Stimulated activated CD4-positive, alpha-beta T cell treated with anti-CD3 and anti-CD28 coated beads, Interleukin-4, amount 100 ng/mL, for 24 hours (primary cell): ENCODE data around the gene ICAM4.
A peak's percentile ranks its signal among the peaks of the same experiment; 100 is the strongest.
"Not testable (repeated sequence)": the region's sequence is repeated elsewhere in the genome, so short reads cannot be mapped to it uniquely, and the experiment has no call there.

Source experiments
- DNase-seq: peaks from one replicate; pipeline ENCODE4 v3.0.0-alpha.2; 2020

The ICAM4 gene

DNA sequence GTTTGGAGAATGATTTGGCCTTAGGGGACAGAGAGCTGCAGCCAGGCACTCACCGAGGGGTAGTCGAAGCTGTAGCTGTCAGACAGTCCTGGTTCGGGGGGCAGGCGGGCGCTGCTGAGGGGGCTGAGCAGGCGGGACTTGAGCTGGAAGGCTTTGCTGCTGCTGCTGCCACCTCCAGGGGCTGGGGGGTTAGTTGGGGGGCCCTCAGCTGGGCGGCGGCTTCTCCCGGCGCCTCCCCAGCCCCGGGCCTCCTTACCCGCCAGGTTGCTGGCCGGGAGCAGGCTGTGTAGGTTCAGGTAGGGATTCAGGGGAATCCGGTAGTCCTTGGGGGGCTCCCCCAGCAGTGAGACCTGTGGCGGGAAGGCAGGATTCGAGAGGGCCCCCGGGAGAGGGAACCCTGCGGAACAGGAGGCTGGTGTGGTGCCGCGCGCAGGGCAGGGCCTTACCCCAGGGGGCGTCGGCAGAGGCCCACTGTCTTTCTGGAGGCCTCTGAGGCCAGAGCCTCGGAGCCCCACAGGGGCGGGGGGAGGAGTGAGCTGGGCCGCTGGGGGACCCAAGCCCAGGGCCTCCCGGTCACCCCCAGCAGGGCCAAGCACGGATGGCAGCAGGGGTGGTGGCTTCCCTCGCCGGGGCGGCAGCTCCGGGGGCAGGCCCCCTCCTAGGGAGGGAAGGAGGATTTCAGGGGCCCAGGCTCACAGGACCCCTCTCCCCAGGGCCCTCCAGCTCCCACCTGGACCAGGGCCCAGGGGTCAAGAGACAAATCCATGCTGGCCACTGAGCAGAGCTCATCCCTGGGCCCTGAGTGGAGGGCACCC is 34.1 kb downstream of the ICAM4 start:
- no peak for DNase-seq

DNA sequence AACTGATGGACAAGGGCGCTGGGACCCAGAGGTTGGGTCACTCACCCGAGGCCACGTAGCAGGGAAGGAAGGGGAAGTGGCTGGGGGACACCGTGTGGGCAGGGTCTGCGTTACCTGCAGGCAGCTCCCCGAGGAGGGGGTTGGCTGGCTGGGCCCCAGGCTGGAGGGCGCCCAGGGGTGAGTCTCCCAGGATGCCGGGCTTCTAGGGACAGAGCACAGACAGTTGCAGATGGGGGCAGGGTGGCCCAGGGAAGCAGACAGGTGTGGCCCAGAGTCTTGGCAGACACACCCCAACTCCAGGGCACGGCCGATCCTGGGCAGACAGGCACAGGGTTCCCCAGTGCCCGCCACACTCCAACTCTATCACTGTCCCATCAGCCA is 34.7 kb downstream of the ICAM4 start:
- no peak for DNase-seq

GRCh38 chr19:10321874-10322835 is 35.4 kb downstream of the ICAM4 start:
- no peak for DNase-seq

- no peak for DNase-seq
Measured at GRCh38 chr19:10325732-10326131, 39.0 kb downstream of the ICAM4 start.

- no peak for DNase-seq
Measured at GRCh38 chr19:10327793-10328192, 41.0 kb downstream of the ICAM4 start.

- DNase-seq: no peak
Measured at GRCh38 chr19:10328558-10329429, 42.0 kb downstream of the ICAM4 start.

GRCh38 chr19:10329555-10329954 is 42.8 kb downstream of the ICAM4 start:
- DNase-seq: no peak

- DNase-seq: no peak
Measured at GRCh38 chr19:10332158-10332964, 45.6 kb downstream of the ICAM4 start.

DNA sequence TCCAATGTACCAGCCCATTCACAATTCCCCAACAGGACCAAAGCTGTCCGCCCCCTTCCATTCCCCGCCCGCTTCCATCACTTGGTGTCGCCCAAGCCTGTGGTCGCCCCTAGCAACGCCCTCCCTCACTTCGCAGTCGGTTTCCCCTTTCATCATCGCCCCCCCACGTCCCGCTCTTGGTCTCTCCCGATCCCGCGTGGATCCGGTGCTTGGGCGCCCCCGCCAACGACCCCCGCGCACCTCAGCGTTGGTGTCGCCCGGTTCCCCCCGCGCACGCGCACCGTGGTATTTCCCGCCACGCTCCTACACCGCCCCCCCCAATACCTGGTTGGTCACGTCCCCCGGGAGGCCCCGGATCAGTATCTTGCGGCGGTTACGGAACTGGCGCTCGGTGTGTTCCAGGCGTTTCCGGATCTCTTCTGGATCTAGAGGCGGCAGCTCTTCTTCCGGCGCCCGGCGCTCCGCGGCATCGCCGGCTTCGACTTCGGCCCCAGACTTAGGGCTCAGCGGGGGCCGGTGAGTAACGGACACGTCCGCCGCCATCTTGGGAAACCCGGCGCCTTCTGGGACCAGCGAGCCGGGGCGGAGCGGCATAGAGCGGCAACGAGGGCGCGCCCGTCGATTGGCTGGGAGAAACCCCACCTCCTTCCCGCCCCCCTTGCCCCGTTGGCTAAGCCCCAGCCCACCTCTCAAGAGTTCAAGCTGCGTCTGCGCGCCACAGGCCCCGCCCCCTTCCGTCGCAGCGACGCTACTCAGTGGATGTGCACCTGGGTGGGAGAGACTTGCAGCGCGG is 46.4 kb downstream of the ICAM4 start, which contains the start of gene RAVER1:
Gene RAVER1, minus strand, starts transcription at position 565 of the 793 bp plus-strand sequence. Its CDS starts 22 bp downstream, at position 543.
- DNase-seq: peak; percentile 98

DNA sequence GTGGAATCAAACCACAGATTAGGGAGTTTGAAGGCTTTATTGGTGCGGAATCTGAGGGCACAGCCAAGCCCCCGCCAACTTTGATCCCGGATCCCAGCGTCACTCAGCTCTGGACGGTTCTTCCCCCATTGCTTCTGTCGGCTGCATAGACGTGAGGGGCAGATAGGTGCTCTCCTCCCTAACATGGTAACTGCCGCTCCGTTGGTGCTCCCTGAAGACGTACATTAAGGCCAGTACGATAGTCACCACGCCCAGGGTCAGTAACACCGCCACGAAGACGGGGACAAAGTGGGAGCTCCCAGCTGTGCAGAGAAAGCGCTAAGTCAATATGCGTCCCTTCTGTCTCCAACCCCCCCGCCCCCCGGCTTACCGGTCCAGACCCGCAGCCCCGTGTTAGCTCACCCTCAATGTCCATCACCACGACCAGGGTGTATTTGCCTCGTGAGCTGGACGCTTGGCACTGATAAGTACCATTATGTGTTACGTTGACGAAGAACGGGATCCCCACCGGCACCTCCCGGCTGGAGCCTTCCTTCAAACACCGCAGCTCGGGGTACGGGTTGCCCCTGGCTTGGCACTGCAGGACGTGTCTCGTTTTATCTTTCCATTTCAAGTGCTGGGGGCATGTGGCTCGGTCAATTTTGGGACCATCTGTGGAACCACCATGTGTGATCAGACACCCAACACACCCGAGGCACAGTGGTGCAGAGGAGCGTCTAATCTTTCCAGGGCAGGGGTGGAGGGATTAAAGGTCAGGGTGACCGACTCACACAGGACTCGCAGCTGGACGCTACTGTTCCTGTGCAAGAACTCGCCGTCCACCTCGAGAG is 47.2 kb downstream of the ICAM4 start:
- DNase-seq: no peak

- DNase-seq: peak; percentile 39
Measured at GRCh38 chr19:10334588-10335351, 48.0 kb downstream of the ICAM4 start.

- DNase-seq: no peak
Measured at GRCh38 chr19:10335352-10335985, 48.7 kb downstream of the ICAM4 start.

DNA sequence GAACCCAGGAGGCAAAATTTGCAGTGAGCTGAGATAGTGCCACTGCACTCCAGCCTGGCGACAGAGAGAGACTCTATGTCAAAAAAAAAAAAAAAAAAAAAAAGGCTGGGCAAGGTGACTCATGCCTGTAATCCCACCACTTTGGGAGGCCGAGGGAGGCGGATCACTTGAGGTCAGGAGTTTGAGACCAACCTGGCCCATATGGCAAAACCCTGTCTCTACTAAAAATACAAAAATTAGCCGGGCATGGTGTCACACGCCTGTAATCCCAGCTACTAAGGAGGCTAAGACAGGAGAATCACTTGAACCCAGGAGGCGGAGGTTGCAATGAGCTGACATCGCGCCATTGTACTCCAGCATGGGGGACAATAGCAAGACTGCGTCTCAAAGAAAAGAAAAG is 50.0 kb downstream of the ICAM4 start:
- DNase-seq: not testable (repeated sequence)
